ENCODE data around the gene SPAST.
"Not testable (repeated sequence)": the region's sequence is repeated elsewhere in the genome, so short reads cannot be mapped to it uniquely, and the experiment has no call there.

Gene SPAST

DNA sequence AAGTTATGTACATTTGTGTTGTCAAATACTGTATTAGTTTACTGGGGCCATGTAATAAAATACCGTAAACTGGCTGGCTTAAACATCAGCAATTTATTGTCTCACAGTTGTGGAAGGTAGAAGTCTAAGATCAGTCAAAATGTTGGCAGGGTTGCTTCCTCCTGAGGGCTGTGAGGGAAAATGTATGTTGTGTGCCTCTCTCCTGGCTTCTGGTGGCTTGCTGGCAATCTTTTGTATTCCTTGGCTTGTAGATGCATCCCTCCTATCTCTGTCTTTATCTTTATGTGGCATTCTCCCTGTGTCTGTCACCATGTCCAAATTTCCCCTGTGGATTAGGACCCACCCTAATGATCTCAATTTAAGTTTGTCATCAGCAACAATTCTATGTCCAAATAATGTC is 65.3 kb downstream of the SPAST start:
- no peak for DNase-seq

- no peak for DNase-seq
These were observed 65.7 kb downstream of the SPAST start for GRCh38 chr2:32129086-32129485.

DNA sequence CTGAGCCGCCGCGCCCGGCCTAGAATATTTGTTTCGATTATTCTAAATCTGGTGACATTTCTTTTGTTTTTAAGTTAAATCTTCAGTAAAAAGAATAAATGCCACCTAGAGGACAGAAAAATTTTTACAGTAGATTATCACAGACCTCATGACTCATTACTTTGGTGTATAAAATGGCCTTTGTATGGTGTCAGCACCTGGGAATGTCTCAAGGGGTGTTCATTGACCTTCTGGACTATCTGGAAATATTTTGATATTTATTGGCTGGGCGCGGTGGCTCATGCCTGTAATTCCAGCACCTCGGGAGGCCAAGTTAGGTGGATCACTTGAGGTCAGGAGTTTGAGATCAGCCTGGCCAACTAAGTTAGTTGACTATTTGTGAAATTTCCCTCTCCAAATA is 72.1 kb downstream of the SPAST start:
- no peak for DNase-seq

DNA sequence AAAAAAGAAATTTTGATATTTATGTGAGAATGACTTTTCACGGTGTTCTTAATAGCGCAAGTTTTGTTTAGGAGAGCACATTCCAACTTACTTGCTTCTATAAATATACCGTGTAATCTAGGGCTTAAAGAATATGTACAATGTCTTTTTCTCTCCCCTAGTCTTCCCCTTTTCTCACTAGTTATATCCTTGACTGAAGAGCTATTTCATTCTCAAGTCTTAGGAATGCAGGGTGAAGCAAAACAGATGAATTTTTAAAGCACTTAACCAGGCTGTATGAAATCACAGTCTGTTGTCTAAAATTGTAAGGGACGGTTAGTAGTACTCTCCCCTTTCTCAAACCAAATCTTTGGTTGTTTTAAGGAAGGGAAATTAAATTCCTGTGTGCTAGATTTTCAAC is 72.7 kb downstream of the SPAST start:
- DNase-seq: no peak

- DNase-seq: not testable (repeated sequence)
These were observed 88.2 kb downstream of the SPAST start for GRCh38 chr2:32151544-32151943.

- no peak for DNase-seq
These were observed 96.3 kb downstream of the SPAST start for GRCh38 chr2:32159678-32160077.

GRCh38 chr2:32161296-32161695 is 97.9 kb downstream of the SPAST start:
- DNase-seq: no peak

DNA sequence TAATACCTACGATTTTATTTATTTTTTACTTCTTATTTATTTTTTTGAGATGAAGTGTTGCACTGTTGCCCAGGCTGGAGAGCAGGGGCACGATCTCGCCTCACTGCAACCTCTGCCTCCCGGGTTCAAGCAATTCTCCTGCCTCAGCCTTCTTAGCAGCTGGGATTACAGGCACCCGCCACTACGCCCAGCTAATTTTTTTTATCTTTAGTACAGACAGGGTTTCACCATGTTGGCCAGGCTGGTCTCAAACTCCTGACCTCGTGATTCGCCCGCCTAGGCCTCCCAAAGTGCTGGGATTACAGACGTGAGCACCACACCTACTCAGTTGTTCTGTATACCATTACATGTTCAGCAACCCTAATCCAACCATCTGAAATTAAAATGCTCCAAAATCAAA is 100.9 kb downstream of the SPAST start:
- DNase-seq: not testable (repeated sequence)

DNA sequence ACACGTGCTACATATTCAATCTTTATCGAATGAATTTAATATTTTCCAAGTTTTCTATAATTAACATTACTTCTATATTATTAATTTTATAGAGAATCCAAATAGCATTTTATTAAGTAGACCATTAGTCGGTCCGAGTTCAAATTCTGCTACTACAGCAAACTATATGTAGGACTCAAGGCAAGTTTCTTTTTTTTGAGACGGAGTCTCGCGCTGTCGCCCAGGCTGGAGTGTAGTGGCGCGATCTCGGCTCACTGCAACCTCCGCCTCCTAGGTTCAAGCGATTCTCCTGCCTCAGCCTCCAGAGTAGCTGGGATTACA is 101.6 kb downstream of the SPAST start:
- not testable (repeated sequence) for DNase-seq

- DNase-seq: no peak
These were observed 102.8 kb downstream of the SPAST start for GRCh38 chr2:32166115-32166574.

DNA sequence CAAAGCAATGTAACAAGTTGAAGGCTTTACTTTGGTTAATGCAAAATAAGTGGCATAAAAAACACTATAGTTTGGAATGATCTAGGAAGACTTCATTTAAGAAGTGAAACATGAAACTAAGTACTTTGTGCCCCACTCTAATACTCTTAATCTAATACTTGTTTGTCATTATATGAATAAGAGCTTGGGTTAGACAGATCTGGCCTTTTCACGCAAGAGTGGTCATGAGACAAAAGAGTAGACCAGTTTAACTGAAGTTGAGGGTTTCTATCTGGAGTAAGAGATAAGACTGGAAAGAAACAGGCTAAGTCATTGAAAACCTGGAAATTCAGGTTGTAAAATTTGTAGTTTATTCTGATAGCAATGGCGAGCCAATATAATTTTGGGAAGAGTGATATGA is 105.2 kb downstream of the SPAST start:
- DNase-seq: no peak

GRCh38 chr2:32172870-32173269 is 109.5 kb downstream of the SPAST start:
- DNase-seq: no peak

DNA sequence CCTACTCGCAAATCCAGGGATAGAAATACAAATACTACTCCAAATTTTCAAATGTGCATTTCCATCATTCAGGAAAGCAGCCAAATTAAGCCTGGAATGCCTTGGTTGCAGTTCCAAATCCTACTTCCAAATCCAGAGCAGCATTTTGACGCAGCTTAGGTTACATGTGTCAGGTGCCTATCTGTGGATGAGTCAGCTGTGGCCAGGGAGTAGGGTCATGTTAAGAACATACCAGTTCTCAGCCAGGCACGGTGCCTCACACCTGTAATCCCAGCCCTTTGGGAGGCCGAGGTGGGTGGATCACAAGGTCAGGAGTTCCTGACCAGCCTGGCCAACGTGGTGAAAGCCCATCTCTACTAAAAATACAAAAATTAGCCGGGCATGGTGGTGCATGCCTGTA is 119.3 kb downstream of the SPAST start:
- DNase-seq: no peak

DNA sequence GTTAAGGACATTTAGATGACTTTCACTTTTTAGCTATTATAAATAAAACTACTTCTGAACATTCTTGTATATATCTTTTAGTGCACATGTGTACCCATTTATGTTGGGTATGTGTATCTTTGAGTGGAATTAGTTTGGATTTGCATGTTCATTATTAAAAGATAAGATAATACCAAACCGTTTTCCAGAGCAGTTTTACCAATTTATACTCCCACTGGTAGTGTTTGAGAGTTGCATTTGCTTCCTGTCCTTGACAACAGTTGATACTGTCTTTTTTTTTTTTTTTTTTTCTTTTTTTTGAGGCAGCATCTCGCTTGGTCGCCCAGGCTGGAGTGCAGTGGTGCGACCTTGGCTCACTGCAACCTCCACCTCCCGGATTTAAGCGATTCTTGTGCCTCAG is 125.7 kb downstream of the SPAST start:
- no peak for DNase-seq

GRCh38 chr2:32192418-32192817 is 129.1 kb downstream of the SPAST start:
- DNase-seq: no peak

DNA sequence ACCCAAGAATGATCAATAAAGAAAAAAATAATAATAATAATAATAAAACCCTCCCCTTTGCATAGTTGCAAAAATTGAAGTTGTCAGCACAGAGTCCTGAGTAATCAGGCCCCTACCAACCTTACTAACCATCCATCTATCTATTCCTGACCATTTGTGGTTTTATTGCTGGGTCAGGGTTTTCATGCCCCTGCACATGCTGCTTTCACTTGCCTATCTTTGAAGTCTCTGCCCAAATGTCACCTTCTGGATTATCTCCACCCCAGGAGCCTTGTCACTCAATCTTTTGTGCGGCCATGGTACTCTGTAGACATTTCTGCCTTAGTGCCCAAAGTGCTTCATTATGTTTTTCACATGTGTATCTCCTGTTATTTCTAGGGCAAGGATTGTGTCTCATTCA is 137.5 kb downstream of the SPAST start:
- DNase-seq: no peak

DNA sequence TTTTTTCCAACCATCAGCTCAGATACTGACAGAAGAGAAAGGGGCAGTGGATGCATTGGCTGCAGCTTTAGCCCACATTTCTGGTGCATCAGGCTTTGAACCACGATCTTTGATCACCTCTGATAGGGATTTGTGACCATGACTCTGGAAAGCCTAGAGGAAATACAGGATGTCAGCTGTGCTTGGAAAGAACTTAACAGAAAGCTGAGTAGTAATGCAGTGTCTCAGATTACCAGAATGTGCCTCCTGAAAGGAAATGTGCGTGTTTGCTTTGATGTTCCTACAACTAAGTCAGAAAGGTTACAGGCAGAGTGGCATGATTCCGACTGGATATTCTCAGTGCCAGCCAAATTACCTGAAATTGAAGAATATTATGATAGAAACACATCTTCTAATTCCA is 140.1 kb downstream of the SPAST start:
- not testable (repeated sequence) for DNase-seq

All from hypothalamus (tissue), 51 donors.